HuH-7.5 (cell line): Measurements from ENCODE around the gene ART1.

Experiments
- DNase-seq: peaks from one replicate; pipeline ENCODE4 v3.0.0; 2011; ENCODE audit warnings: low spot score

ART1 gene

DNA sequence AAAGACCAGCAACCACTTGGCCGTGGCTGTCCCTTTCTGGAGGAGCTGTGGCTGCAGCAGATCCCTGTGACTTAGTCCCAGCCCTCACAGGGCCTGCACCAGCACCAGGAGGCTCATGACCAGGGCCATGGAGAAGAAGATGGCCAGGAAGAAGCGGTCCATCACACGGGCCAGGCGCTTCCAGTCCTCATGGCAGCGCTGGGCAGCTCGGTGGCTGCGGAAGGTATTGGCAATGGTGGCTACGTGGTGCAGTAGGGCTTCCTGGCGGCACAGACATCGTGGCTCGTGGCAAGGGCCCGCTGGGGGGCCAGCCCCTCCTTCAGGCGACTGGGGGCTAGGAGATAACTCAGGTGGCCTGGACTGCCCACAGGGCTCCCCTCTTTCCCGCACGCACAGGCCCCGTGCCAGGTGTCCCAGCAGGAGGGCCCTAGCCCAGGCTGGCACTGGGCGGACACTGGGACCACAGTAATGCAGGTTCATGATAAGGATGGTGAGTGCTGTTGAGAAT, 21.1 kb downstream of the ART1 start:
- DNase-seq = no peak

GRCh38 chr11:3667149-3668035, 22.5 kb downstream of the ART1 start:
- DNase-seq = no peak

- DNase-seq = no peak
Observed at GRCh38 chr11:3669128-3669527, 24.2 kb downstream of the ART1 start.

DNA sequence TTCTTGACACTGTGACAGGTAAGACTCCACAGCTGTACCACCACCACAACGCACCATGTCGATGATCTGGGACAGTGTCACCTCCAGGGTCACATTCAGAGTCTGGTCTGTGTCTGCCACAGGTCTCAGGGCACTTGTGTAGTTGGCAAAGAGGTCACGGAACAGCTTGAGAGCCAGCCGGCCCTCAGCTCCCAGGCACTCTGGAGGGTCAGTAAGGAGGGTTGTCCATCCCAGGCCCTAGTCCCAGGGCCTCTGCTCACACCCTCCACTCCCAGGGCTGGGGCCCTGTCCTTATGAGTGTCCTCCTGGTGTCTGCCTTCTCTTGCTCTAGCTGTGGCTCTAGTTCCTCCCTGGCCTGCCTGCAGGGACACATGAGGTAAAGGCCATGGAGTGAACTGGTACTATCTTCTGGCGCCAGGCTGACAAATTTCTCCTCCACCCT, 24.8 kb downstream of the ART1 start:
- no peak for DNase-seq

GRCh38 chr11:3671334-3672254, 26.7 kb downstream of the ART1 start, which contains the start of gene CHRNA10:
TSS of gene CHRNA10 (minus strand) at chr11:3671384. CDS start at chr11:3671312, 72 bp downstream.
- no peak for DNase-seq

GRCh38 chr11:3674189-3674588, 29.3 kb downstream of the ART1 start:
- no peak for DNase-seq

GRCh38 chr11:3675971-3676370, 31.0 kb downstream of the ART1 start:
- DNase-seq = no peak

DNA sequence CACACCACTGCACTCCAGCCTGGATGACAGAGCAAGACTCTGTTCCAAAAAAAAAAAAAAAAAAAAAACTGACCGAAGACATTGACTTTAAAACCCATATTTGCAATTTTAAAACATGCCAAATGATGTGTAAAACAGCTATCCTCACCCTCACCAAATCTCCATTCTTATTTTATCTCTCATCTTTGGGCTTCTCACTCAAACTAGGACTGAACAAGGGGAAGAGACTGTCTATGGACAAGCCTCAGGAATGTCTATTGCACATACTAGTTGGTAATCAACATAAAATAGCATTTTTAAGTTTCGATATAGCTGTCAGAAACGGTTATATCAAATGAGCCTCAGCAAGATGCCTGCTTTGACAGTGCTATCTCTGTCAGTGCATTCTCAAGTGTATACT, 34.1 kb downstream of the ART1 start:
- DNase-seq = no peak

GRCh38 chr11:3683039-3683438, 38.1 kb downstream of the ART1 start:
- no peak for DNase-seq

GRCh38 chr11:3684129-3684818, 39.3 kb downstream of the ART1 start:
- no peak for DNase-seq

GRCh38 chr11:3684819-3685172, 39.9 kb downstream of the ART1 start:
- DNase-seq = no peak

DNA sequence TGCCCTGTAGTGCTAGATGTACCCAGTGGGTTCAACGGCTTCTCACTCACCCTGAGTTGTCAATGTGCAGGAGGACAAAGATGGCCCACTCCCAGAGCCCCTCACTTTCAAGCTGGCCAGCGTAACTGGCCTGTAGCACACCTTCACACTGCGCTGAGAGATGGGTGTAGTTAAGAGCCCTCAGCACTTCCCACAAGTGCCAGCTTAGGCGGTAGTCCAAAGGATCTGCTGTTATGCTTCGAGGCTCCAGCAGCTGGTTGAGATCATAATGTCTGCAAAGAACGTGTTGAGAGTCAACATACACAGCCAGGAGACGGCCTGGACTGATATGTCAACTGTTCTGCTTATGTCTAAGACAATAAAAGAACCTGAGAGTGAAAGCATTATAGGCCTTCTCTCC, 41.0 kb downstream of the ART1 start:
- DNase-seq = no peak

- DNase-seq = no peak
Observed at GRCh38 chr11:3686751-3687150, 41.8 kb downstream of the ART1 start.

DNA sequence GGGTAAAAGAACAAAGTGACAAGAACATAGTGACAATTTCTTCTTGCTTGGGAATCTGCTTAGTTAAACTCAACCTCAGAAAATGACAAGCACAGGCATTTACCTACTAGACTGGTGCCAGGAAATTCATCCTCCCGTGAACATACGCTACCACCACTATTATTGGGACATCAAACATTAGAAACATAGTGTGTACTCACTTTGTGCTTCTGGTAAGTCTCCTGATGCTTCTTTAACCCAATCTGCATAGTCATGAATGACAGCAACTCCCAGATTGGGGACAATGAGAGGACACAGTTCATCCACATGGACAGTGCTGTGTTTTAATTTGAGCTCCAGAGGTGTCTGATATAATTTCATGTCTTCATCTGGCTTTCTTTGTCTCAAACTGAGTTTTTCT, 55.5 kb downstream of the ART1 start:
- no peak for DNase-seq

- no peak for DNase-seq
Observed at GRCh38 chr11:3700910-3701309, 56.0 kb downstream of the ART1 start.

DNA sequence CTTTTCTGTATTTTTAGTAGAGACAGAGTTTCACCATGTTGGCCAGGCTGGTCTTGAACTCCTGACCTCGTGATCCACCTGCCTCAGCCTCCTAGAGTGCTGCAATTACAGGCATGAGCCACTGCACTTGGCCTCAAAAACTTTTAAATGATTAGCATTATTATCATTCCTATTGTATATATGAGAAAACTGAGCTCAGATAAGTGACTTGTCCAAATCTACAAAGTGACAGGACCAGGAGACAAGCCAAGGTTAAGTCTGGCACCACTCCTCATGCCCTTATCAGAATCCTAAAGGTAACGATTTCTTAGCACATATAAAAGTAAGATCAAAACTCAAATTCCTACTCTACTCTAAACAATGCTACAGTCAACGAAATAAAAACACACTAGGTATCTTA, 58.5 kb downstream of the ART1 start:
- DNase-seq = no peak

GRCh38 chr11:3707176-3707575, 62.2 kb downstream of the ART1 start:
- DNase-seq = no peak

- DNase-seq = no peak
Observed at GRCh38 chr11:3709977-3710376, 65.0 kb downstream of the ART1 start.

DNA sequence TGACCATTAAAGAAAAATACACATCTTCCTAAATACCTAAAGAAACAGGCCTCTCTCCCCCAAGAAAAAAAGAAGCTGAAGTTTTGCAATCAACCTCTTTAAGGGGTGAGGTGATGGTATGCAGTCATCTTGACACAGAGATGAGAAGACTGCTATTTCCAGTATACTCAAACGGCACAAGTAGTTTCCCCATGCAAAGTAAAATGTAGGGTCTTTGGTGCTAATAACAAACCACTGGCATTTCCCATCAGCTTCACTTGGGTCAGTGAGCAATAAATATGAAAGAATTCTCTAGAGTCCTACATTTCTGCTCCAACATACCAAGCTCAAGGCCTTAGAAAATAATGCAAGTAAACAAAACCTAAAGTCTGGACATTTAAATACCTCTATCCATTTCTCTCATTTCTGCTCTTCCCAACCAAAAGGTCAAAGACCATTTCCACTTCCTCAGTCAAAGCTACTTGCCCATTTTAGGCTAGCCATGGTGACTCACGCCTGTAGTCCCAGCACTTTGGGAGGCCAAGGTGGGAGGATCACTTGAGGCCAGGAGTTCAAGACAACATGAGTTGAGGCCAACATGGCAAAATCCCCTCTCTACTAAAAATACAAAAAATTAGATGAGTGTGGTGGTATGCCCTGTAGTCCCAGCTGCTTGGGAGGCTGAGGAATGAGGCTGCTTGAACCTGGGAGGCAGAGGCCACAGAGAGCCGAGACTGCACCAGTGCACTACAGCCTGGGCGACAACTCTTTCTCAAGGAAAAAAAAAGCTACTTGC, 65.7 kb downstream of the ART1 start:
- no peak for DNase-seq

DNA sequence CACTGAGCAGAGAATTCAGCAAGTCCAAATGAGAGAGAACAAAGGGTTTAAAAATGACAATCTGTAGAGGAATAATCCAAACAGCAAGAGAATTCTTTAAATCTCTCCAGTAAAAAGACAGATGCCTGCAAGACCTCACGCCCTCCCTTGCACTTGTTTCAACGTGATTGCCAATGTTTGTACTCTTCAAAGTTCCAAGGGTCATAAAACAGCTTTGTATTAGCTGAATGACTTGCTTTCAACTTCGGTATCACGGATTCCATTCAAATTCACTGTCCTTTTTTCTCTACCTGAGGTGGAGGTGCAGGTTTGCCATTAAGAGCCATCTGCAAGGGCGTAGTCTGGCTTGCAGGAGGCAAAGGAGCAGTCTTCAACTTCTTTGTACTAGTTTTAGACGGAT, 67.3 kb downstream of the ART1 start:
- DNase-seq = no peak
